Measurements from ENCODE around the gene STS. TPM values are rescaled to one million over a fixed set of nuclear protein-coding genes. Genes with fewer than 3 reads are reported as not detected.

STS gene
- total RNA-seq, 1 experiment from 2014 or later = 3.3 TPM

GRCh38 chrX:7179446-7179845, 31.9 kb downstream of the STS start:
- Histone ChIP-seq H3K9me3 (ENCODE audit: low read length) (no peaks in the 10 kb centered on the region), H4K20me1 (ENCODE audit: low read length) (no peaks in the 10 kb centered on the region), H3K79me2 (ENCODE audit: low read length) (no peaks in the 10 kb centered on the region), H3K4me3 (ENCODE audit: low read length) (no peak overlapping the region), H3K27ac (ENCODE audit: low read length) (no peak overlapping the region), H3K4me1 (ENCODE audit: insufficient read depth, low read length) (no peaks in the 10 kb centered on the region), H3F3A (ENCODE audit: low read length, unreplicated experiment) (no peaks in the 10 kb centered on the region), H3K9me2 (replicated peaks; ENCODE audit: low read length) (no peaks in the 10 kb centered on the region), H2AFZ (ENCODE audit: low read length) (no peak overlapping the region), H3K27me3 (ENCODE audit: low read length) (no peaks in the 10 kb centered on the region), H3K9ac (ENCODE audit: low read length) (no peak overlapping the region), H3K36me3 (ENCODE audit: low read depth, low read length) (no peaks in the 10 kb centered on the region), H3K4me2 (ENCODE audit: low read length) (no peak overlapping the region)
- POLR2A ChIA-PET (ENCODE audit: unreplicated experiment) = no interaction called here
- no peak for DNase-seq
- CTCF ChIA-PET = no interaction called here
- TF ChIP-seq CTCF (conservative IDR thresholded peaks at IDR 0.05; ENCODE audit: low read depth, low read length) (no peak), EZH2phosphoT487 (IDR thresholded peaks at IDR 0.05; ENCODE audit: borderline replicate concordance, low read length) (no peak), EZH2 (IDR thresholded peaks at IDR 0.05; ENCODE audit: low read length, unreplicated experiment) (no peak)
- intact Hi-C loops (cut with micrococcal nuclease) = no loop called here
- ATAC-seq = no peak
- no TSS peak for BruUV-seq (replicated peaks)

- DNase-seq (no peak), ATAC-seq (no peak)
- Histone ChIP-seq H3K4me2 (ENCODE audit: low read length) (no peak overlapping the region), H3F3A (ENCODE audit: low read length, unreplicated experiment) (no peaks in the 10 kb centered on the region), H3K27ac (ENCODE audit: low read length) (no peak overlapping the region), H3K79me2 (ENCODE audit: low read length) (no peaks in the 10 kb centered on the region), H3K9ac (ENCODE audit: low read length) (no peak overlapping the region), H2AFZ (ENCODE audit: low read length) (no peak overlapping the region), H3K9me3 (ENCODE audit: low read length) (no peaks in the 10 kb centered on the region), H4K20me1 (ENCODE audit: low read length) (no peaks in the 10 kb centered on the region), H3K27me3 (ENCODE audit: low read length) (no peaks in the 10 kb centered on the region), H3K4me1 (ENCODE audit: insufficient read depth, low read length) (no peaks in the 10 kb centered on the region), H3K36me3 (ENCODE audit: low read depth, low read length) (no peaks in the 10 kb centered on the region), H3K4me3 (ENCODE audit: low read length) (no peak overlapping the region), H3K9me2 (replicated peaks; ENCODE audit: low read length) (no peaks in the 10 kb centered on the region)
- POLR2A ChIA-PET (ENCODE audit: unreplicated experiment) = no interaction called here
- TF ChIP-seq CTCF (conservative IDR thresholded peaks at IDR 0.05; ENCODE audit: low read depth, low read length) (no peak), EZH2 (IDR thresholded peaks at IDR 0.05; ENCODE audit: low read length, unreplicated experiment) (no peak), EZH2phosphoT487 (IDR thresholded peaks at IDR 0.05; ENCODE audit: borderline replicate concordance, low read length) (no peak)
- no TSS peak for BruUV-seq (replicated peaks)
- intact Hi-C loops (cut with micrococcal nuclease) = no loop called here
- CTCF ChIA-PET = no interaction called here
Measured at GRCh38 chrX:7184816-7185215, 37.3 kb downstream of the STS start.

GRCh38 chrX:7188672-7189071, 41.2 kb downstream of the STS start:
- Histone ChIP-seq H3K4me1 (ENCODE audit: insufficient read depth, low read length) (no peaks in the 10 kb centered on the region), H3K79me2 (ENCODE audit: low read length) (no peaks in the 10 kb centered on the region), H3K9me2 (replicated peaks; ENCODE audit: low read length) (no peaks in the 10 kb centered on the region), H4K20me1 (ENCODE audit: low read length) (no peaks in the 10 kb centered on the region), H2AFZ (ENCODE audit: low read length) (no peak overlapping the region), H3K4me2 (ENCODE audit: low read length) (no peak overlapping the region), H3K27ac (ENCODE audit: low read length) (no peak overlapping the region), H3F3A (ENCODE audit: low read length, unreplicated experiment) (no peaks in the 10 kb centered on the region), H3K36me3 (ENCODE audit: low read depth, low read length) (no peaks in the 10 kb centered on the region), H3K9ac (ENCODE audit: low read length) (no peak overlapping the region), H3K27me3 (ENCODE audit: low read length) (no peaks in the 10 kb centered on the region), H3K4me3 (ENCODE audit: low read length) (no peak overlapping the region), H3K9me3 (ENCODE audit: low read length) (no peaks in the 10 kb centered on the region)
- DNase-seq (no peak), ATAC-seq (no peak)
- TF ChIP-seq CTCF (conservative IDR thresholded peaks at IDR 0.05; ENCODE audit: low read depth, low read length) (no peak), EZH2 (IDR thresholded peaks at IDR 0.05; ENCODE audit: low read length, unreplicated experiment) (no peak), EZH2phosphoT487 (IDR thresholded peaks at IDR 0.05; ENCODE audit: borderline replicate concordance, low read length) (no peak)
- CTCF ChIA-PET = no interaction called here
- intact Hi-C loops (cut with micrococcal nuclease) = no loop called here
- BruUV-seq (replicated peaks) = no TSS peak
- POLR2A ChIA-PET (ENCODE audit: unreplicated experiment) = no interaction called here
